Stimulated activated naive CD8-positive, alpha-beta T cell treated with anti-CD3 and anti-CD28 coated beads, Interleukin-15, Interleukin-2, amounts not matched to agents 100 U/mL and 50 U/mL, for 24 hours (primary cell): ENCODE results near the gene AGMO.

ENCODE experiments used
- ATAC-seq: fragments of 150-1000 bp; cut with Tn5 transposase; one replicate; pipeline ENCODE4 v1.10.0; 2021
- DNase-seq: peaks from one replicate; pipeline ENCODE4 v3.0.0; 2021

The AGMO gene

GRCh38 chr7:15397159-15397550 lies 164.7 kb downstream of the AGMO start:
- ATAC-seq (no peak), DNase-seq (no peak)

GRCh38 chr7:15396210-15397158 lies 165.3 kb downstream of the AGMO start:
- ATAC-seq (no peak), DNase-seq (no peak)

- DNase-seq (no peak), ATAC-seq (no peak)
Measured at GRCh38 chr7:15389073-15389472, 172.7 kb downstream of the AGMO start.

- no peak for DNase-seq
- ATAC-seq, result no peak
Measured at GRCh38 chr7:15378494-15379145, 183.2 kb downstream of the AGMO start.

GRCh38 chr7:15376600-15376999 lies 185.2 kb downstream of the AGMO start:
- no peak for ATAC-seq
- DNase-seq, result no peak

GRCh38 chr7:15370441-15370840 lies 191.4 kb downstream of the AGMO start:
- DNase-seq (no peak), ATAC-seq (no peak)

GRCh38 chr7:15368653-15369052 lies 193.2 kb downstream of the AGMO start:
- ATAC-seq (no peak), DNase-seq (no peak)

- ATAC-seq (no peak), DNase-seq (no peak)
Measured at GRCh38 chr7:15367897-15368296, 193.9 kb downstream of the AGMO start.

GRCh38 chr7:15358112-15358511 lies 203.7 kb downstream of the AGMO start:
- DNase-seq, result no peak

GRCh38 chr7:15352421-15353206 lies 209.2 kb downstream of the AGMO start:
- DNase-seq, result no peak
- no peak for ATAC-seq

More at GRCh38 chr7:15358112-15358511, 203.7 kb downstream of the AGMO start:
- ATAC-seq, result no peak

GRCh38 chr7:15345216-15345615 lies 216.6 kb downstream of the AGMO start:
- ATAC-seq (no peak), DNase-seq (no peak)

- no peak for DNase-seq
- ATAC-seq, result no peak
Measured at GRCh38 chr7:15341817-15342216, 220.0 kb downstream of the AGMO start.

- no peak for ATAC-seq
Measured at GRCh38 chr7:15336146-15336545, 225.7 kb downstream of the AGMO start.

GRCh38 chr7:15335390-15335789 lies 226.4 kb downstream of the AGMO start:
- ATAC-seq (no peak), DNase-seq (no peak)

More at GRCh38 chr7:15336146-15336545, 225.7 kb downstream of the AGMO start:
- DNase-seq, result no peak

GRCh38 chr7:15334536-15335263 lies 227.1 kb downstream of the AGMO start:
- ATAC-seq, result no peak
- no peak for DNase-seq

- ATAC-seq (no peak), DNase-seq (no peak)
Measured at GRCh38 chr7:15332956-15333355, 228.9 kb downstream of the AGMO start.

GRCh38 chr7:15330943-15331342 lies 230.9 kb downstream of the AGMO start:
- ATAC-seq (no peak), DNase-seq (no peak)

GRCh38 chr7:15327001-15327400 lies 234.8 kb downstream of the AGMO start:
- no peak for DNase-seq
- ATAC-seq, result no peak

- DNase-seq (no peak), ATAC-seq (no peak)
Measured at GRCh38 chr7:15326044-15326644, 235.7 kb downstream of the AGMO start.

GRCh38 chr7:15323550-15323949 lies 238.3 kb downstream of the AGMO start:
- DNase-seq, result no peak
- ATAC-seq, result no peak

- DNase-seq (no peak), ATAC-seq (no peak)
Measured at GRCh38 chr7:15317215-15317614, 244.6 kb downstream of the AGMO start.

- DNase-seq, result no peak
- no peak for ATAC-seq
Measured at GRCh38 chr7:15315678-15316077, 246.1 kb downstream of the AGMO start.
